ENCODE results near the gene CUX1.
"Not testable (repeated sequence)": the region's sequence is repeated elsewhere in the genome, so short reads cannot be mapped to it uniquely, and the experiment has no call there.

CUX1 gene

DNA sequence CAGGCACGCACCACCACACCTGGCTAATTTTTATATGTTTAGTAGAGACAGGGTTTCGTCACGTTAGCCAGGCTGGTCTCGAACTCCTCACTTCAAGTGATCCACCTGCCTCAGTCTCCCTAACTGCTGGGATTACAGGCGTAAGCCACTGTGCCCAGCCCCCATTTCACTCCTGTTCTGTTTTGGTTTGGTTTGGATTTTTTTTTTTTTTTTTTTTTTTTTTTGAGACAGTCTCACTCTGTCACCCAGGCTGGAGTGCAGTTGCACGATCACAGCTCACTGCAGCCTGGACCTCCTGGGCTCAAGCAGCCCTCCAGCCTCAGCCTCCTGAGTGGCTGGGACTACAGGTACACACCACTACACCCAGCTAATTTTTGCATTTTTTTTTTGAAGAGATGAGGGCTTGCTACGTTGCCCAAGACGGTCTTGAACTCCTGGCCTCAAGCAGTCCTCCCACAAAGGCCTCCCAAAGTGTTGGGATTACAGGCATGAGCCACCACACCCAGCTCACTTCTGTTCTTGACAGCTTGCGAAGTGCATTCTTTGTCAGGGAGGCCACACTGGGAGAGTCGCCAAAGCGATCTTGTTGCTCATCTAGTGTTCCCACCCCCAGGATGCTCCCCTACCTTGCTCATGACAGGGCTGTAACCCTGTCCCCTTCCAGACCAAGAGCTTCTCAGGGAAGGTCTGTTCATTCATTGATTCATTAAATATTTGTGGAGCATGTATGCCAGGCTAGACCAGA is 229.1 kb downstream of the CUX1 start:
- WGBS: 87% methylated on average over 10 of the region's 11 CpGs
- Histone ChIP-seq H3K36me3 (ENCODE audit: insufficient read depth, low read length) (no peaks in the 10 kb centered on the region), H3K9me3 (ENCODE audit: insufficient read depth, low read depth, low read length) (no peaks in the 10 kb centered on the region), H3K4me1 (ENCODE audit: insufficient read depth, low read length) (no peaks in the 10 kb centered on the region), H3K27me3 (ENCODE audit: insufficient read depth, low read length) (no peaks in the 10 kb centered on the region), H3K9ac (ENCODE audit: low read depth, low read length) (no peak overlapping the region), H3K4me3 (ENCODE audit: low read length) (no peak overlapping the region), H3K27ac (ENCODE audit: low read depth, low read length) (no peak overlapping the region)

GRCh38 chr7:102047167-102047566 is 229.7 kb downstream of the CUX1 start:
- Histone ChIP-seq H3K4me3 (ENCODE audit: low read length) (no peak overlapping the region), H3K36me3 (ENCODE audit: insufficient read depth, low read length) (no peaks in the 10 kb centered on the region), H3K27me3 (ENCODE audit: insufficient read depth, low read length) (no peaks in the 10 kb centered on the region), H3K4me1 (ENCODE audit: insufficient read depth, low read length) (no peaks in the 10 kb centered on the region), H3K9ac (ENCODE audit: low read depth, low read length) (no peak overlapping the region), H3K9me3 (ENCODE audit: insufficient read depth, low read depth, low read length) (no peaks in the 10 kb centered on the region), H3K27ac (ENCODE audit: low read depth, low read length) (no peak overlapping the region)
- 94% methylated on average over 1 of the region's 1 CpG for WGBS

DNA sequence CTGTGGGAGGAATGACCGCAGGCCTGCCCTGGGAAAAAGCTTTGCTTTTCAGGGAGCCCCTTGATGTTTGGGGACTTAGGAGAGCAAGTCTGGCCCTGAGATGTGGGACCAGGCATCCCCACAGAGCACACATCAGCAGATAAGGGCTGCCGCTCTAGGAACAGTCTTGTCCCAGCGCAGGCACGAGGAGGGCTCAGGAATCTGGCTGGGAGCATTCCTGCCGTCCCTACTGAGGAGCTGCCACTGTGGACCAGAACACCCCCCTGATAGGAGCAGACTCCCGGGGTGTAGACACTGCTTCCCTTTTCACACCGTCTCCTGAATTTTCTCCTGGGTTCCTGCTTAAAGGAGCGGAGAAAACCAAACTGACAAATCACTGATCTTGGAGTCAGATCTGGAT is 232.3 kb downstream of the CUX1 start:
- Histone ChIP-seq H3K36me3 (ENCODE audit: insufficient read depth, low read length) (peaks cover 9% of the 10 kb centered on the region; the same call in 1 of the 2 replicates), H3K4me1 (ENCODE audit: insufficient read depth, low read length) (no peaks in the 10 kb centered on the region)

DNA sequence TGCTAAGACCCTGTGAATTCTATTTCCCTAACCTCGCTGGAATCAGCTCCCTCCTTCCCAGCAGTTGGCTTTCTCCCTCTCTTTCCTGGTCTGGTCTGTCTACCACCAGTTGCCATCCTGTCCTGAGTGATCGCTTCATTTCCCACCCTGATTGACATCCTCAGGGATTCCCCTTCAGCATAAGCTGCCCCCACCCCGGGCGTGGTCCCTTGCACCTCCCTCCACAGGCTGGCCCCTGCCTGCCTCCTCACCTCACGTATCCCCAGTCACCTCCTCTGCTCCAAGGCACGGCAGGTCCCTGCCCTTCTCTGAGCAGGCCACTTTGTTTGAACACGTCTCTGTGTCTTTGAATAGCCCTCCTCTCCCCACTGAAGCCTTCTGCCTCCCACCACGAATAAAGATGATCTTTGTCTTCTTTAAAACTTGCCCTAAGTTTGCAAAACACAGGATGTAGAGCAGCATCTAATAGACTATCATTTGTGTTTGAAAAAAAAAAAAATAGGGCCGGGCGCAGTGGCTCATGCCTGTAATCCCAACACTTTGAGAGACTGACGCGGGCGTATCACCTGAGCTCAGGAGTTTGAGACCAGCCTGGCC is 233.5 kb downstream of the CUX1 start:
- H3K27ac ChIP-seq (ENCODE audit: low read depth, low read length): no peak overlapping the region
- H3K9me3 ChIP-seq (ENCODE audit: insufficient read depth, low read depth, low read length): peaks cover 10% of the 10 kb centered on the region; the same call in 1 of the 2 replicates
- H3K9ac ChIP-seq (ENCODE audit: low read depth, low read length): no peak overlapping the region
- 79% methylated on average over 13 of the region's 13 CpGs for WGBS
- H3K36me3 ChIP-seq (ENCODE audit: insufficient read depth, low read length): peaks cover 9% of the 10 kb centered on the region; the same call in 1 of the 2 replicates
- no peak overlapping the region for H3K4me3 ChIP-seq (ENCODE audit: low read length)
- H3K27me3 ChIP-seq (ENCODE audit: insufficient read depth, low read length): no peaks in the 10 kb centered on the region
- no peaks in the 10 kb centered on the region for H3K4me1 ChIP-seq (ENCODE audit: insufficient read depth, low read length)

More for the DNA sequence above, 232.3 kb downstream of the CUX1 start:
- WGBS: 91% methylated on average over 8 of the region's 8 CpGs
- H3K9ac ChIP-seq (ENCODE audit: low read depth, low read length): no peak overlapping the region
- no peaks in the 10 kb centered on the region for H3K27me3 ChIP-seq (ENCODE audit: insufficient read depth, low read length)
- H3K27ac ChIP-seq (ENCODE audit: low read depth, low read length): no peak overlapping the region
- H3K9me3 ChIP-seq (ENCODE audit: insufficient read depth, low read depth, low read length): peaks cover 10% of the 10 kb centered on the region; the same call in 1 of the 2 replicates
- no peak overlapping the region for H3K4me3 ChIP-seq (ENCODE audit: low read length)

GRCh38 chr7:102051736-102052135 is 234.3 kb downstream of the CUX1 start:
- H3K4me3 ChIP-seq (ENCODE audit: low read length); H3K27me3 ChIP-seq (ENCODE audit: insufficient read depth, low read length); H3K9ac ChIP-seq (ENCODE audit: low read depth, low read length); H3K4me1 ChIP-seq (ENCODE audit: insufficient read depth, low read length); H3K27ac ChIP-seq (ENCODE audit: low read depth, low read length): not testable (repeated sequence)
- Histone ChIP-seq H3K36me3 (ENCODE audit: insufficient read depth, low read length) (peaks cover 12% of the 10 kb centered on the region; the same call in 1 of the 2 replicates), H3K9me3 (ENCODE audit: insufficient read depth, low read depth, low read length) (peaks cover 10% of the 10 kb centered on the region; the same call in 1 of the 2 replicates)
- WGBS: 96% methylated on average over 10 of the region's 10 CpGs

- Histone ChIP-seq H3K4me1 (ENCODE audit: insufficient read depth, low read length) (no peaks in the 10 kb centered on the region; the same call in 1 of the 2 replicates), H3K27ac (ENCODE audit: low read depth, low read length) (no peak overlapping the region), H3K4me3 (ENCODE audit: low read length) (no peak overlapping the region), H3K9me3 (ENCODE audit: insufficient read depth, low read depth, low read length) (peaks cover 10% of the 10 kb centered on the region; the same call in 1 of the 2 replicates), H3K27me3 (ENCODE audit: insufficient read depth, low read length) (no peaks in the 10 kb centered on the region), H3K36me3 (ENCODE audit: insufficient read depth, low read length) (peaks cover 12% of the 10 kb centered on the region; the same call in 1 of the 2 replicates), H3K9ac (ENCODE audit: low read depth, low read length) (no peak overlapping the region)
- WGBS: 97% methylated on average over 2 of the region's 2 CpGs
Measured at GRCh38 chr7:102054158-102054557, 236.7 kb downstream of the CUX1 start.

GRCh38 chr7:102055181-102055976 is 238.0 kb downstream of the CUX1 start:
- 88% methylated on average over 2 of the region's 2 CpGs for WGBS
- H3K36me3 ChIP-seq (ENCODE audit: insufficient read depth, low read length): peaks cover 12% of the 10 kb centered on the region; the same call in 1 of the 2 replicates

GRCh38 chr7:102059524-102059923 is 242.1 kb downstream of the CUX1 start:
- Histone ChIP-seq H3K9ac (ENCODE audit: low read depth, low read length) (no peak overlapping the region), H3K4me3 (ENCODE audit: low read length) (no peak overlapping the region), H3K27ac (ENCODE audit: low read depth, low read length) (no peak overlapping the region), H3K9me3 (ENCODE audit: insufficient read depth, low read depth, low read length) (no peaks in the 10 kb centered on the region), H3K4me1 (ENCODE audit: insufficient read depth, low read length) (peaks cover 7% of the 10 kb centered on the region), H3K36me3 (ENCODE audit: insufficient read depth, low read length) (0 out of 2 replicates have a peak, but pooled peaks cover 6% of the 10 kb centered on the region), H3K27me3 (ENCODE audit: insufficient read depth, low read length) (no peaks in the 10 kb centered on the region)
- 95% methylated on average over 9 of the region's 9 CpGs for WGBS

More at GRCh38 chr7:102055181-102055976, 238.0 kb downstream of the CUX1 start:
- Histone ChIP-seq H3K27ac (ENCODE audit: low read depth, low read length) (no peak overlapping the region), H3K4me3 (ENCODE audit: low read length) (no peak overlapping the region), H3K4me1 (ENCODE audit: insufficient read depth, low read length) (no peaks in the 10 kb centered on the region; the same call in 1 of the 2 replicates), H3K27me3 (ENCODE audit: insufficient read depth, low read length) (no peaks in the 10 kb centered on the region), H3K9me3 (ENCODE audit: insufficient read depth, low read depth, low read length) (peaks cover 10% of the 10 kb centered on the region; the same call in 1 of the 2 replicates), H3K9ac (ENCODE audit: low read depth, low read length) (no peak overlapping the region)

DNA sequence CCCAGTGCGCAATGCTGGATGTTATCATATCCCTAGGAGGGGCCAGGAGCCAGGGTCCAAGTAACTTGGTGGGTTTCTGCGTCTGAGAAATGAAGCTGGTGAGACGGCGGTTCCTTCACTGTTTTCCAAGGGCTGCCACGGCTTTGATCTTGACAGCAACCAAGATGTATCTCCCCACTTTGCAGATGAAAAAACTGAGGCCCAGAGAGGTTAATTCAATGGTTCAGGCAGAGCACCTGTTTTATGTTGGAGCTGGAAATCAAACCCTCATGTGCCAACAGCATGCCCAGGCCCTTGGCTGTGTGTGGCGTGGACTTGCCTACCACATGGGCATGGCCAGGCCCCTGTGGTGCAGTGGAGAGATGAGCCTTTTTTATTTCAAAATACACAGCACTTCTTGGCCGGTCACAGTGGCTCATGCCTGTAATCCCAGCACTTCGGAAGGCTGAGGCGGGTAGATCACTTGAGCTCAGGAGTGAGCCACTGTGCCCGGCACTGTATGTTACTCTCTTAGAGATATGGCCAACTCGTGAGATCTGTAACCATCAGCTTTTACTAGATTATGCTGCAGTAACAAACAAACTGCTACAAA is 244.0 kb downstream of the CUX1 start:
- no peak overlapping the region for H3K9ac ChIP-seq (ENCODE audit: low read depth, low read length)
- WGBS: 96% methylated on average over 10 of the region's 11 CpGs
- no peak overlapping the region for H3K27ac ChIP-seq (ENCODE audit: low read depth, low read length)
- H3K9me3 ChIP-seq (ENCODE audit: insufficient read depth, low read depth, low read length): no peaks in the 10 kb centered on the region
- H3K36me3 ChIP-seq (ENCODE audit: insufficient read depth, low read length): no peaks in the 10 kb centered on the region
- no peaks in the 10 kb centered on the region for H3K27me3 ChIP-seq (ENCODE audit: insufficient read depth, low read length)
- H3K4me3 ChIP-seq (ENCODE audit: low read length): no peak overlapping the region
- peaks cover 12% of the 10 kb centered on the region for H3K4me1 ChIP-seq (ENCODE audit: insufficient read depth, low read length)

- Histone ChIP-seq H3K9me3 (ENCODE audit: insufficient read depth, low read depth, low read length) (no peaks in the 10 kb centered on the region), H3K27me3 (ENCODE audit: insufficient read depth, low read length) (no peaks in the 10 kb centered on the region), H3K27ac (ENCODE audit: low read depth, low read length) (0 out of 2 replicates have a peak overlapping the region, but pooled peaks have one; percentile 13), H3K4me3 (ENCODE audit: low read length) (no peak overlapping the region), H3K36me3 (ENCODE audit: insufficient read depth, low read length) (no peaks in the 10 kb centered on the region), H3K9ac (ENCODE audit: low read depth, low read length) (no peak overlapping the region), H3K4me1 (ENCODE audit: insufficient read depth, low read length) (peaks cover 12% of the 10 kb centered on the region)
- 91% methylated on average over 8 of the region's 8 CpGs for WGBS
Measured at GRCh38 chr7:102061981-102062390, 244.6 kb downstream of the CUX1 start.

Measured in HUES64 (cell line).